Kidney (tissue), 14 donors: ENCODE data around the gene SLC25A21. TPM values are rescaled to one million over a fixed set of nuclear protein-coding genes. Genes with fewer than 3 reads are reported as not detected.

ENCODE experiments used
- DNase-seq, 5 donors: peaks; one replicate each; pipeline ENCODE4 v3.0.0-alpha.2; 2013 to 2020
- FAIRE-seq: peaks from 2 replicates; lab custom pipeline; 2012; peaks lifted over from hg19 to GRCh38; lab: Jason Lieb, UNC
- H3K27ac ChIP-seq, 2 donors: one replicate each; pipeline ENCODE4 v1.7.0; 2013; ENCODE audit warnings: low read depth in 2 of 2, low read length in 2 of 2, inconsistent platforms in 1 of 2
- H3K27me3 ChIP-seq: one replicate; pipeline ENCODE4 v1.7.1; 2013; ENCODE audit warnings: low read length, inconsistent platforms; ENCODE audit not compliant: control insufficient read depth, insufficient read depth
- H3K36me3 ChIP-seq, 3 donors: one replicate each; pipeline versions ENCODE4 v1.7.0 to v1.7.1; 2013; ENCODE audit warnings: low read length in 3 of 3, control low read depth in 1 of 3, inconsistent platforms in 1 of 3; ENCODE audit not compliant: insufficient read depth in 3 of 3, control insufficient read depth in 2 of 3
- H3K4me1 ChIP-seq, 3 donors: one replicate each; pipeline versions ENCODE4 v1.7.0 to v1.7.1; 2013; ENCODE audit warnings: low read length in 3 of 3, inconsistent platforms in 1 of 3, low read depth in 1 of 3; ENCODE audit not compliant: control insufficient read depth in 2 of 3, insufficient read depth in 2 of 3
- H3K4me3 ChIP-seq, 3 donors: one replicate each; pipeline versions ENCODE4 v1.7.0 to v1.8.1; 2013; ENCODE audit warnings: low read length in 3 of 3, control low read depth in 1 of 3, inconsistent platforms in 1 of 3
- H3K9ac ChIP-seq, 3 donors: one replicate each; pipeline versions ENCODE4 v1.7.0 to v1.7.1; 2013; ENCODE audit warnings: low read length in 3 of 3, control low read depth in 1 of 3, inconsistent platforms in 1 of 3
- H3K9me3 ChIP-seq, 3 donors: one replicate each; pipeline versions ENCODE4 v1.7.0 to v1.7.1; 2013; ENCODE audit warnings: low read length in 3 of 3, control low read depth in 1 of 3, inconsistent platforms in 1 of 3; ENCODE audit not compliant: control insufficient read depth in 2 of 3, insufficient read depth in 1 of 3
- intact Hi-C: fragments of 100-400 bp; cut with DNase I; formaldehyde crosslinking; loops from one replicate; pipeline ENCODE4 v1.11.1; 2022
- polyA plus RNA-seq: library from polyadenylated mRNA; stranded (reverse); fragments of 350-450 nt; fragmentation: Illumina TruSeq; extraction: RNeasy Lipid Tissue Mini Kit (QIAGEN cat#74804); gene quantifications from one replicate; pipeline ENCODE4 v1.2.3, GENCODE V29; 2014; ENCODE audit warnings: low read depth, low replicate concordance; ENCODE audit not compliant: insufficient read depth
- total RNA-seq: library from RNA; stranded (reverse); fragmentation: NEBNext Ultra II Directional; extraction: Animal tissue kit (Norgen Biotek cat#: 25700); gene quantifications from one replicate; pipeline ENCODE4 v1.2.1, GENCODE V29; 2021
- TF ChIP-seq, protein P1 (sequence below): IDR thresholded peaks from 3 replicates; pipeline ENCODE4 v1.5.1; 2012; ENCODE audit warnings: mild to moderate bottlenecking, moderate library complexity, borderline replicate concordance; ENCODE audit not compliant: insufficient read depth; ENCODE audit errors: extremely low read depth
- donor health status: control.
- donor health status: control.
- donor health status: control.
- donor health status: control.
- donor health status: control.
- donor health status: DM: yes; HTN: yes; CAD: no.
- donor health status: Normal renal cell carcinoma (clear cell type).

The SLC25A21 gene
- total and polyA plus RNA-seq, 2 donors from 2014 or later, result 1.3 to 1.4 TPM

DNA sequence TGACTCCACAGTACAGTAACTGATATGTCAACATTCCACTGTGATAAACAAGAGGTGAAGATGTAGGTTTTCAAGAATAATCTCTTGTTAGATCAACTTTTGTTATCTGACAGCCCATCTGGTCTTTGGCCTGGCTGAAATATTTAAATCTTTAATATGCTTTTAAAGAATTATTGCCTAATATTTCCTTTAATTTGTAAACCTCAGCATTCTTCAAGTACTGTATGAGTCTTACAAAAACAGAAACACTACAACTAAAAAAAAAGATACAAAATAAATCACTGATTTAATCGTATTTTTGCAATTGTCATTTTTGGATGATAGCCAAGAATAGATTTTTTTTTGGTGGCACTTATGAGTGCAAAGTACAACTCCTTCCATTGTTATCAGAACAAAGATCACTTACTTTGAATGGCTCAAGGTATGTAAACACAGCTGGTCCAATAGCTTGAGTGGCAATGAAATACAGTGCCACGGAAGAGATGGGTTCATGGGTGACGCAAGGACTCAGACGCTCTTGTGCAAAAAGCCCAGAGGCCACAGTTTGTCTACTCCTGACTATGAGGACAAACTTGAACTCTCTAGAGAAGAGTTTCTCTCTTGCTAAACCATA lies 401.3 kb downstream of the SLC25A21 start:
- TF ChIP-seq, protein P1, sequence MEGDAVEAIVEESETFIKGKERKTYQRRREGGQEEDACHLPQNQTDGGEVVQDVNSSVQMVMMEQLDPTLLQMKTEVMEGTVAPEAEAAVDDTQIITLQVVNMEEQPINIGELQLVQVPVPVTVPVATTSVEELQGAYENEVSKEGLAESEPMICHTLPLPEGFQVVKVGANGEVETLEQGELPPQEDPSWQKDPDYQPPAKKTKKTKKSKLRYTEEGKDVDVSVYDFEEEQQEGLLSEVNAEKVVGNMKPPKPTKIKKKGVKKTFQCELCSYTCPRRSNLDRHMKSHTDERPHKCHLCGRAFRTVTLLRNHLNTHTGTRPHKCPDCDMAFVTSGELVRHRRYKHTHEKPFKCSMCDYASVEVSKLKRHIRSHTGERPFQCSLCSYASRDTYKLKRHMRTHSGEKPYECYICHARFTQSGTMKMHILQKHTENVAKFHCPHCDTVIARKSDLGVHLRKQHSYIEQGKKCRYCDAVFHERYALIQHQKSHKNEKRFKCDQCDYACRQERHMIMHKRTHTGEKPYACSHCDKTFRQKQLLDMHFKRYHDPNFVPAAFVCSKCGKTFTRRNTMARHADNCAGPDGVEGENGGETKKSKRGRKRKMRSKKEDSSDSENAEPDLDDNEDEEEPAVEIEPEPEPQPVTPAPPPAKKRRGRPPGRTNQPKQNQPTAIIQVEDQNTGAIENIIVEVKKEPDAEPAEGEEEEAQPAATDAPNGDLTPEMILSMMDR, result no peak
- H3K27me3 ChIP-seq, result no peaks in the 10 kb centered on the region
- FAIRE-seq (no peak), DNase-seq (no peak)
- no peak overlapping the region for H3K27ac ChIP-seq
- H3K9me3 ChIP-seq, result no peaks in the 10 kb centered on the region
- no peaks in the 10 kb centered on the region for H3K36me3 ChIP-seq
- no peak overlapping the region for H3K4me3 ChIP-seq
- no peak overlapping the region for H3K9ac ChIP-seq
- no peaks in the 10 kb centered on the region for H3K4me1 ChIP-seq
- intact Hi-C loops, result no loop called here

DNA sequence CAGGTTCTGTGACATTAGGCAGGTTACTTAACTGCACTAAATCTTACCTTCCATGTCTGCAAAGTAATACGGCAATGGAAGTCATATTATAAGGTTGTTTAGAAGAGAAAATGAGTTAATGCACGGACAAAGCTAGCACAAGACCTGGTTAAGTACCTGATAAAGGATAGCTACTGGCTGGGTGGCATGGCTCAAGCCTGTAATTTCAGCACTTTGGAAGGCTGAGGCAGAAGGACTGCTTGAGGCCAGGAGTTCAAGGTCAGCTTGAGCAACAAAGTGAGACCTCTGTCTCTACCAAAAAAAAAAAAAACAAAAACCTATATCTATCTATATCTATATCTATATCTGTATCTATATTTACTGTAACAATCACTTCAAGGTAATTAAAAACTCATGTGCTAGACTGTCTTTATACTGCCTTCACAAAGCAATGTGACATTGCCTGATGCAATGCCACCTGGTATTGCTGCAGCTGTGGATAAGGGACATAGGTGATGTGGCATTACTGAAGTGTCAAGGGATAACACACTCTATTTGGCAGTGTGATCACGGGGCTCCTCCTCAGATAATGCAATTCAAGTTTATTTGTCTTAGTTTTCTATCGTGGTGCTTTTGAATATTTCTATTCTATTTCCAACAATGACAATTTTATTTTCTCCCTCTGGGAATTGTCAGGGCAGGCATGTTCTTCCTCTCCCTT lies 403.6 kb downstream of the SLC25A21 start:
- no peaks in the 10 kb centered on the region for H3K27me3 ChIP-seq
- H3K9ac ChIP-seq, result no peak overlapping the region
- FAIRE-seq (no peak), DNase-seq (no peak)
- intact Hi-C loops, result no loop called here
- H3K4me3 ChIP-seq, result no peak overlapping the region
- TF ChIP-seq, protein P1, result no peak
- no peak overlapping the region for H3K27ac ChIP-seq
- H3K4me1 ChIP-seq, result no peaks in the 10 kb centered on the region
- no peaks in the 10 kb centered on the region for H3K36me3 ChIP-seq
- no peaks in the 10 kb centered on the region for H3K9me3 ChIP-seq

DNA sequence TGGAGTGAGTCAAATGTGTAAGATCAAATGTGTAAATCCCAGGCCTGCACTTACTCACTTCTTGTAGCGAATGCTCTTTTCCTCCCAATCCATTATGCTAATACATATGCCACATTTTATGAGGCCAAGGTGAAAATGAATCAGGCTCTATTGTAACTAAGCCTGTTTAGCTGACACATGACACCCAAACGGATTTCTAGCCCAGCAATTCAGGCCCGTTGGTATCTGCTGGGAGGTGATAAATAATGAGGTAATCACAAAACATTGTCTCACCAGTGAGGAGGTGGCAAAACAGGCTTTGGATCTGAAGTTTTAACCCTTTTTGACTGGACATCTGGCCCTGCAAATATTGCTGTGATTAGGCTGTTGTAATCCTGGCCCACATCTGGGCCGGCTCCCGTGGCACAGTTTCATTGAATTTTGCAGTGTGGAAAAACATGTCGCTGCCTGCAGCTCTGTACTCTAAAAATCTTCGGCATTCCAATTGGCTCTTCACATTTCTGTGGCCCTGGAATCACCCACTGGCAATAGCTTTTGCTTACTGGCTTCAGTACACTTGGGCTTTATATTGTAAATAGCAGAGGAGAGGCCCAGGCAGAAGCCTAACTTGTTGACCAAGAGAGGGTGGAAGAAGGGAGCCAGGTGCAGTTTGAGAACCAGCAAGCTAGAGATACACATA lies 404.7 kb downstream of the SLC25A21 start:
- no peaks in the 10 kb centered on the region for H3K9me3 ChIP-seq
- H3K9ac ChIP-seq, result no peak overlapping the region
- TF ChIP-seq, protein P1, result no peak
- DNase-seq, result peak in 4 of 5 donors; percentile 50 to 77 (median 70)
- no peak for FAIRE-seq
- H3K4me1 ChIP-seq, result no peaks in the 10 kb centered on the region
- H3K27ac ChIP-seq, result no peak overlapping the region
- intact Hi-C loops, result no loop called here
- H3K4me3 ChIP-seq, result no peak overlapping the region
- no peaks in the 10 kb centered on the region for H3K36me3 ChIP-seq
- H3K27me3 ChIP-seq, result no peaks in the 10 kb centered on the region
